HepG2 (cell line): ENCODE measurements around the gene PPP1R13B. TPM values are rescaled to one million over a fixed set of nuclear protein-coding genes. Genes with fewer than 3 reads are reported as not detected.

Experiments used
- ATAC-seq: fragments of 200-7000 bp; cut with Tn5 transposase; 3 replicates; pipeline ENCODE4 v1.9.1; 2020; ENCODE audit warnings: mild to moderate bottlenecking, moderate library complexity
- BruUV-seq: library from RNA; stranded (reverse); fragments of 400-500 nt; replicated peaks from 2 replicates; lab custom pipeline; 2021; lab: Mats Ljungman, UMichigan
- CTCF ChIA-PET: fragments of 300-600 bp; formaldehyde crosslinking; extraction: SDS; loops from one replicate; lab custom pipeline; 2021; ENCODE audit warnings: low total read pairs, inconsistent platforms, low intra/inter-chr PET ratio; lab: Yijun Ruan, JAX
- POLR2A ChIA-PET: fragments of 350-600 bp; sonication (Branson Sonifier 250); formaldehyde crosslinking; loops from one replicate; lab custom pipeline; 2020; ENCODE audit warnings: antibody characterized with exemption, inconsistent platforms; lab: Yijun Ruan, JAX
- DNase-seq: peaks from one replicate; pipeline ENCODE4 v3.0.0-alpha.2; 2015; ENCODE audit warnings: low spot score
- FAIRE-seq: peaks from 3 replicates; lab custom pipeline; 2011; peaks lifted over from hg19 to GRCh38; lab: Jason Lieb, UNC
- H2AFZ ChIP-seq: one replicate; pipeline ENCODE4 v1.6.1; 2011; ENCODE audit warnings: low read length, inconsistent platforms
- H3K27ac ChIP-seq: fragments of 300-600 bp; 3 replicates; pipeline ENCODE4 v1.8.0; 2011; ENCODE audit warnings: mixed run types, mild to moderate bottlenecking, mixed read lengths, low read length, inconsistent platforms; ENCODE audit not compliant: insufficient read depth; ENCODE audit errors: extremely low read length
- H3K27me3 ChIP-seq, 2 experiments: fragments of 200-600 bp in 1 of 2; 2 replicates in 1 of 2; 3 replicates in 1 of 2; pipeline versions ENCODE4 v1.6.0 to v1.8.0; 2011; ENCODE audit warnings: low read length in 2 of 2, mild to moderate bottlenecking in 2 of 2, moderate library complexity in 2 of 2, inconsistent platforms in 1 of 2; ENCODE audit not compliant: insufficient read depth in 2 of 2, control insufficient read depth in 1 of 2
- H3K36me3 ChIP-seq, 2 experiments: fragments of 200-600 bp in 1 of 2; replicated peaks in 1 of 2; 2 replicates in 1 of 2; 3 replicates in 1 of 2; pipeline versions ENCODE4 v1.5.1 to v1.8.0; 2011; ENCODE audit warnings: low read length in 2 of 2, inconsistent platforms in 1 of 2; ENCODE audit not compliant: insufficient read depth in 2 of 2, control insufficient read depth in 1 of 2
- H3K4me1 ChIP-seq: 2 replicates; pipeline ENCODE4 v1.5.1; 2012; ENCODE audit warnings: low read length, inconsistent platforms; ENCODE audit not compliant: insufficient read depth
- H3K4me2 ChIP-seq: 2 replicates; pipeline ENCODE4 v1.6.0; 2011; ENCODE audit warnings: low read depth, low read length, inconsistent platforms
- H3K4me3 ChIP-seq, 3 experiments: fragments of 200-600 bp in 1 of 3; sonication (generic), shearing (Covaris generic) in 1 of 3; replicated peaks in 1 of 3; 2 replicates each; pipeline ENCODE4 v1.5.1; 2011 to 2016; ENCODE audit warnings: low read length in 3 of 3, inconsistent platforms in 2 of 3, low read depth in 2 of 3, mild to moderate bottlenecking in 2 of 3, control low read depth in 1 of 3, mixed read lengths in 1 of 3; ENCODE audit not compliant: insufficient read depth in 1 of 3
- H3K79me2 ChIP-seq: one replicate; pipeline ENCODE4 v1.6.1; 2011; ENCODE audit warnings: low read length, inconsistent platforms; ENCODE audit not compliant: insufficient read depth
- H3K9ac ChIP-seq: 2 replicates; pipeline ENCODE4 v1.6.0; 2011; ENCODE audit warnings: mild to moderate bottlenecking, low read depth, low read length, inconsistent platforms; ENCODE audit not compliant: insufficient read depth
- H3K9me3 ChIP-seq: 2 replicates; pipeline ENCODE4 v1.5.1; 2012; ENCODE audit warnings: mild to moderate bottlenecking, low read length
- H4K20me1 ChIP-seq: 2 replicates; pipeline ENCODE4 v1.6.0; 2011; ENCODE audit warnings: inconsistent platforms, mild to moderate bottlenecking, low read length, moderate library complexity; ENCODE audit not compliant: insufficient read depth
- AGO2 ChIP-seq: fragments of 200-400 bp; formaldehyde crosslinking; optimal IDR thresholded peaks from 2 replicates; pipeline ENCODE3; 2017; ENCODE audit warnings: mild to moderate bottlenecking, low read depth, low read length, moderate library complexity
- ARHGAP35 ChIP-seq: sonication (generic); formaldehyde crosslinking; IDR thresholded peaks from 2 replicates; pipeline ENCODE4 v1.9.0; 2022; ENCODE audit warnings: mild to moderate bottlenecking, inconsistent platforms, moderate library complexity, missing genetic modification reagents, borderline replicate concordance
- ATAD3A ChIP-seq: sonication (generic); formaldehyde crosslinking; IDR thresholded peaks from 2 replicates; pipeline ENCODE4 v1.4.0; 2020; ENCODE audit warnings: missing genetic modification reagents
- BCL6 ChIP-seq: IDR thresholded peaks from 2 replicates; pipeline ENCODE4 v1.6.1; 2016; ENCODE audit warnings: missing genetic modification reagents, missing compliant biosample characterization
- ELF3 ChIP-seq: IDR thresholded peaks from 2 replicates; pipeline ENCODE4 v1.6.1; 2016; ENCODE audit warnings: missing genetic modification reagents, missing compliant biosample characterization
- HDAC6 ChIP-seq: fragments of 200-600 bp; sonication (generic); IDR thresholded peaks from 2 replicates; pipeline ENCODE4 v1.7.0; 2017; ENCODE audit warnings: mild to moderate bottlenecking, antibody characterized with exemption, low read length, low read depth
- HNRNPK ChIP-seq: fragments of 200-400 bp; formaldehyde crosslinking; IDR thresholded peaks from 2 replicates; pipeline ENCODE4 v1.6.1; 2018; ENCODE audit warnings: low read length, low read depth, moderate library complexity, mild to moderate bottlenecking; ENCODE audit not compliant: poor library complexity, severe bottlenecking
- KDM4B ChIP-seq: sonication (generic); formaldehyde crosslinking; IDR thresholded peaks from 2 replicates; pipeline ENCODE4 v1.4.0; 2020; ENCODE audit warnings: missing genetic modification reagents
- PAF1 ChIP-seq: IDR thresholded peaks from 2 replicates; pipeline ENCODE4 v1.6.1; 2016; ENCODE audit warnings: missing genetic modification reagents, missing compliant biosample characterization
- POLR2AphosphoS5 ChIP-seq: IDR thresholded peaks from 2 replicates; pipeline ENCODE4 v1.6.1; 2012; ENCODE audit warnings: low read depth, low read length
- POLR2G ChIP-seq: fragments of 200-400 bp; formaldehyde crosslinking; IDR thresholded peaks from 2 replicates; pipeline ENCODE4 v1.6.1; 2018; ENCODE audit warnings: mild to moderate bottlenecking, low read depth, low read length, moderate library complexity
- RBM22 ChIP-seq: fragments of 200-400 bp; formaldehyde crosslinking; optimal IDR thresholded peaks from 2 replicates; pipeline ENCODE3; 2017; ENCODE audit warnings: mild to moderate bottlenecking, low read length, moderate library complexity
- SMYD3 ChIP-seq: sonication (generic); formaldehyde crosslinking; IDR thresholded peaks from 2 replicates; pipeline ENCODE4 v1.8.1; 2023; ENCODE audit warnings: mild to moderate bottlenecking, missing genetic modification reagents
- TEAD2 ChIP-seq: sonication (generic); formaldehyde crosslinking; IDR thresholded peaks from 2 replicates; pipeline ENCODE4 v1.9.0; 2021; ENCODE audit warnings: missing genetic modification reagents
- ZBTB7A ChIP-seq: sonication (generic); formaldehyde crosslinking; IDR thresholded peaks from 2 replicates; pipeline ENCODE4 v1.8.0; 2022; ENCODE audit warnings: mild to moderate bottlenecking, missing genetic modification reagents
- ZNF253 ChIP-seq: sonication (generic); formaldehyde crosslinking; IDR thresholded peaks from 2 replicates; pipeline ENCODE4 v1.8.0; 2022; ENCODE audit warnings: mild to moderate bottlenecking, missing genetic modification reagents, borderline replicate concordance
- ZNF335 ChIP-seq: sonication (generic); formaldehyde crosslinking; IDR thresholded peaks from 2 replicates; pipeline ENCODE4 v1.4.0; 2020; ENCODE audit warnings: missing genetic modification reagents
- ZNF468 ChIP-seq: sonication (generic); formaldehyde crosslinking; IDR thresholded peaks from 2 replicates; pipeline ENCODE4 v1.8.0; 2022; ENCODE audit warnings: mild to moderate bottlenecking, moderate library complexity, missing genetic modification reagents
- ZNF547 ChIP-seq: sonication (generic); formaldehyde crosslinking; IDR thresholded peaks from 2 replicates; pipeline ENCODE4 v1.5.1; 2020; ENCODE audit warnings: mild to moderate bottlenecking, missing genetic modification reagents
- ZNF749 ChIP-seq: sonication (generic); formaldehyde crosslinking; IDR thresholded peaks from 2 replicates; pipeline ENCODE4 v1.8.0; 2022; ENCODE audit warnings: mild to moderate bottlenecking, missing genetic modification reagents, moderate library complexity, borderline replicate concordance
- ZNF883 ChIP-seq: sonication (generic); formaldehyde crosslinking; IDR thresholded peaks from 2 replicates; pipeline ENCODE4 v1.5.1; 2020; ENCODE audit warnings: mild to moderate bottlenecking, missing genetic modification reagents; ENCODE audit errors: not compliant biosample characterization
- WGBS: methylation state at CpG from one replicate; pipeline ENCODE4 v1.1.6; 2017; ENCODE audit warnings: low lambda C conversion rate; 5-methylcytosine and 5-hydroxymethylcytosine counted together
- in situ Hi-C: cut with HindIII; loops from 2 replicates; pipeline ENCODE4 v1.10.0; 2017; ENCODE audit warnings: low pct_unique_long_range_greater_than_20kb; ENCODE audit not compliant: extremely low pct_ligation_motif_present
- intact Hi-C: fragments of 100-400 bp; cut with micrococcal nuclease; formaldehyde crosslinking; loops from one replicate; pipeline ENCODE4 v1.10.0; 2022; ENCODE audit not compliant: unreplicated experiment
- polyA plus RNA-seq, 8 experiments: library from polyadenylated mRNA; depleted of rRNA in 3 of 8; stranded (reverse) in 7 of 8; unstranded in 1 of 8; fragments of >200 nt; fragmentation: Illumina TruSeq in 4 of 8; extraction: Trizol in 4 of 8; gene quantifications; 2 replicates each; pipeline versions ENCODE4 v1.2.1 to v1.2.3, GENCODE V29; 2011 to 2016; ENCODE audit warnings: low read depth in 4 of 8, missing spikeins in 1 of 8, mixed read lengths in 1 of 8; ENCODE audit not compliant: insufficient read depth in 1 of 8
- total RNA-seq, 5 experiments: library from RNA; depleted of rRNA; stranded (reverse); fragments of >200 nt; fragmentation: Illumina TruSeq; extraction: Trizol; gene quantifications; 2 replicates each; pipeline ENCODE4 v1.2.3, GENCODE V29; 2016; ENCODE audit warnings: low read depth in 1 of 5
- TF ChIP-seq, protein P1 (sequence below): sonication (generic); formaldehyde crosslinking; IDR thresholded peaks from 2 replicates; pipeline ENCODE4 v1.8.0; 2022; ENCODE audit warnings: missing genetic modification reagents, mild to moderate bottlenecking, inconsistent platforms, borderline replicate concordance
- TF ChIP-seq, protein P2 (sequence below): sonication (generic); formaldehyde crosslinking; IDR thresholded peaks from 2 replicates; pipeline ENCODE4 v1.9.0; 2022; ENCODE audit warnings: missing genetic modification reagents, mild to moderate bottlenecking, borderline replicate concordance

PPP1R13B gene
- total and polyA plus RNA-seq, 2 of the 13 experiments (the other 11 are each of a cell fraction or from before 2014, with no cell fraction given) = 4.6 to 9.4 TPM

DNA sequence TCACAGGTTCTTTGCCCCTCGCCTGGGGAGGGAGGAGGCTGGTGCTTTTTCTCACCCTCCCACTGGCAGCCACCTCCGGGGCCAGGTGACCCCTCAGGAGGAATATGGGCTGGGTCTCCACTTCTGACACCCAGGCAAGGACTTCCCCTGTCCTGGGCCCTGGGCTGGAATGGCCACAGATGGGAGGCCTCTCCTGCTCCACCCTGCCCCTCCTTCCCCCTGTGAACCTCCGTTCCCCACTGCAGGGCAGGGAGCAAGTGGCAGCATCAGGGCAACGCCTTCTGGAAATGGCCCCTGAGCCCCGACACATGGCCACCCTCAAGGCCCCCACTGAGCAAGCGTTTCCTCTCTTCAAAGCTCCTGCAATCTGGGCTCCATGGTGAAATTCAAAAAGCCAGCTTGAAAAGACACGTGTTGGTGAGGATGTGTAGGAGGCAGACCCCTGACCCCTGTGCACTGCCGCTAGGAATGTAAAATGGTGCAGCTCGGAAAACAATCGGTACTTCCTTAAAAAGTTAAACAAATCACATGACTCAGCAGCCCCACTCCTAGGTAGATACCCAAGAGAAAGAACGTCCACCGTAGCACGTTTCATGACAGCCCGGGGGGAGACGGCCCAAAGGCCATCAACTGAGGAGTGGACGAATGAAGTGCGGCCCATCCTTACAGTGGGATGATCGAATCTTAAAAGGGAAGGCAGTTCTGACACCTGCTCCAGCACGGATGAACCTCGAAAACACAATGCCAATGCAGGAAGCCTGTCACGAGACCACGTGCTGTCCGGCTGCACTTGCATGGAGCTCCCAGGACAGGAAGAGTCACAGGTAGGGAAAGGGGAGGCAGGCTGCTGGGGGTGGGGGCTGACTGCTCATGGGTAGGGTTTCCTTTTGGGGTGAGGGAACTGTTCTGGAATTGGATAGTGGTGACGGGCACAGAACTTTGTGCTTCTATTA lies 143.7 kb downstream of the PPP1R13B start:
- WGBS = 96% methylated on average over 24 of the region's 24 CpGs
- no peak overlapping the region for H2AFZ ChIP-seq
- H3K9me3 ChIP-seq = no peaks in the 10 kb centered on the region
- H3K36me3 ChIP-seq = peaks cover 9 to 42% of the 10 kb centered on the region in 2 experiments; a peak in 3 of 5 replicates
- no peak for FAIRE-seq
- no peak overlapping the region for H3K27ac ChIP-seq
- no peaks in the 10 kb centered on the region; a peak in 1 of 5 replicates for H3K27me3 ChIP-seq
- H3K4me2 ChIP-seq = no peak overlapping the region
- intact Hi-C loops (no loop called here), in situ Hi-C loops (no loop called here)
- ATAC-seq = no peak
- CTCF ChIA-PET = no interaction called here
- no peaks in the 10 kb centered on the region for H3K79me2 ChIP-seq
- POLR2A ChIA-PET = no interaction called here
- BruUV-seq = no TSS peak
- no peak overlapping the region for H3K9ac ChIP-seq
- no peak for DNase-seq
- no peaks in the 10 kb centered on the region for H4K20me1 ChIP-seq
- peaks cover 11% of the 10 kb centered on the region for H3K4me1 ChIP-seq
- H3K4me3 ChIP-seq = no peak overlapping the region
- TF ChIP-seq BCL6 (CRISPR knock-in tag) (no peak), SMYD3 (CRISPR knock-in tag) (no peak), POLR2AphosphoS5 (0 out of 2 replicates have a peak, but pooled peaks have one; percentile 4), ZNF547 (no peak), ELF3 (CRISPR knock-in tag) (no peak), HNRNPK (no peak), RBM22 (peak; percentile 21), TEAD2 (CRISPR knock-in tag) (no peak), ATAD3A (CRISPR knock-in tag) (no peak), ZNF883 (CRISPR knock-in tag) (no peak), PAF1 (no peak), POLR2G (peak; percentile 27; the same call in 1 of the 2 replicates), ZNF468 (CRISPR knock-in tag) (no peak), ZNF749 (CRISPR knock-in tag) (no peak), ZNF335 (CRISPR knock-in tag) (no peak), ARHGAP35 (CRISPR knock-in tag) (no peak), ZBTB7A (CRISPR knock-in tag) (no peak), HDAC6 (no peak), KDM4B (CRISPR knock-in tag) (no peak), AGO2 (peak; percentile 65), ZNF253 (CRISPR knock-in tag) (no peak)
- TF ChIP-seq, protein P1, sequence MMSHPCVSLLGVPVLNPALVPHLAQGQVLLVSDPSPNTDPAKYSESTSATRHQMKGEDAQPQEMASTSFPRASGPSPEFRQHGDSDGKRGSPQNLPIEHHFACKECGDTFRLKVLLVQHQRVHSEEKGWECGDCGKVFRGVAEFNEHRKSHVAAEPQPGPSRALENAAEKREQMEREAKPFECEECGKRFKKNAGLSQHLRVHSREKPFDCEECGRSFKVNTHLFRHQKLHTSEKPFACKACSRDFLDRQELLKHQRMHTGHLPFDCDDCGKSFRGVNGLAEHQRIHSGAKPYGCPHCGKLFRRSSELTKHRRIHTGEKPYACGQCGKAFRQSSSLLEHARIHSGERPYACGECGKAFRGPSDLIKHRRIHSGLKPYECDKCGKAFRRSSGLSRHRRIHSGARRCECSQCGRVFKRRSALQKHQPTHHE (CRISPR knock-in tag) = no peak
- TF ChIP-seq, protein P2, sequence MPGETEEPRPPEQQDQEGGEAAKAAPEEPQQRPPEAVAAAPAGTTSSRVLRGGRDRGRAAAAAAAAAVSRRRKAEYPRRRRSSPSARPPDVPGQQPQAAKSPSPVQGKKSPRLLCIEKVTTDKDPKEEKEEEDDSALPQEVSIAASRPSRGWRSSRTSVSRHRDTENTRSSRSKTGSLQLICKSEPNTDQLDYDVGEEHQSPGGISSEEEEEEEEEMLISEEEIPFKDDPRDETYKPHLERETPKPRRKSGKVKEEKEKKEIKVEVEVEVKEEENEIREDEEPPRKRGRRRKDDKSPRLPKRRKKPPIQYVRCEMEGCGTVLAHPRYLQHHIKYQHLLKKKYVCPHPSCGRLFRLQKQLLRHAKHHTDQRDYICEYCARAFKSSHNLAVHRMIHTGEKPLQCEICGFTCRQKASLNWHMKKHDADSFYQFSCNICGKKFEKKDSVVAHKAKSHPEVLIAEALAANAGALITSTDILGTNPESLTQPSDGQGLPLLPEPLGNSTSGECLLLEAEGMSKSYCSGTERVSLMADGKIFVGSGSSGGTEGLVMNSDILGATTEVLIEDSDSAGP (CRISPR knock-in tag) = no peak
